ACC112 (cell line): ENCODE data around the gene WNK2.
"Not testable (repeated sequence)": the region's sequence is repeated elsewhere in the genome, so short reads cannot be mapped to it uniquely, and the experiment has no call there.

ENCODE experiments used
- H2AFZ ChIP-seq: fragments of 200-600 bp; sonication (generic); one replicate; pipeline ENCODE4 v1.6.0; 2017; ENCODE audit warnings: antibody characterized with exemption, low read length; ENCODE audit not compliant: unreplicated experiment
- H3K27ac ChIP-seq: fragments of 200-600 bp; sonication (generic); 2 replicates; pipeline ENCODE4 v1.5.1; 2014; ENCODE audit warnings: low read depth, mild to moderate bottlenecking, antibody characterized with exemption, low read length, moderate library complexity
- H3K27me3 ChIP-seq: fragments of 200-600 bp; sonication (generic); 2 replicates; pipeline ENCODE4 v1.6.1; 2014; ENCODE audit warnings: mild to moderate bottlenecking, antibody characterized with exemption, low read length, moderate library complexity, mixed read lengths; ENCODE audit not compliant: insufficient read depth
- H3K36me3 ChIP-seq: fragments of 200-600 bp; sonication (generic); 2 replicates; pipeline ENCODE4 v1.6.1; 2016; ENCODE audit warnings: mild to moderate bottlenecking, antibody characterized with exemption, low read length, moderate library complexity, mixed read lengths; ENCODE audit not compliant: insufficient read depth
- H3K4me1 ChIP-seq: fragments of 200-600 bp; sonication (generic); one replicate; pipeline ENCODE4 v1.6.1; 2016; ENCODE audit warnings: low read length, mixed read lengths; ENCODE audit not compliant: insufficient read depth, unreplicated experiment, control insufficient read depth
- H3K4me3 ChIP-seq: fragments of 200-600 bp; sonication (generic); 2 replicates; pipeline ENCODE4 v1.5.1; 2014; ENCODE audit warnings: mild to moderate bottlenecking, low read depth, low read length
- H3K79me2 ChIP-seq: fragments of 200-600 bp; sonication (generic); one replicate; pipeline ENCODE4 v1.6.0; 2016; ENCODE audit warnings: low read length; ENCODE audit not compliant: control insufficient read depth, unreplicated experiment, insufficient read depth

The WNK2 gene

GRCh38 chr9:93365427-93366118, 181.6 kb downstream of the WNK2 start:
- Histone ChIP-seq H3K79me2 (no peaks in the 10 kb centered on the region), H3K27ac (no peak overlapping the region), H3K27me3 (peaks cover 26% of the 10 kb centered on the region; the same call in 1 of the 2 replicates), H2AFZ (no peak overlapping the region), H3K4me1 (no peaks in the 10 kb centered on the region), H3K4me3 (no peak overlapping the region), H3K36me3 (no peaks in the 10 kb centered on the region)

GRCh38 chr9:93366119-93366447, 182.1 kb downstream of the WNK2 start:
- H3K79me2 ChIP-seq, result no peaks in the 10 kb centered on the region
- H3K36me3 ChIP-seq, result no peaks in the 10 kb centered on the region

GRCh38 chr9:93366486-93366885, 182.5 kb downstream of the WNK2 start:
- H3K4me3 ChIP-seq, H2AFZ ChIP-seq, H3K36me3 ChIP-seq, H3K4me1 ChIP-seq, H3K27ac ChIP-seq, H3K79me2 ChIP-seq: not testable (repeated sequence)
- H3K27me3 ChIP-seq, result peaks cover 35% of the 10 kb centered on the region

More at GRCh38 chr9:93366119-93366447, 182.1 kb downstream of the WNK2 start:
- no peak overlapping the region for H3K4me3 ChIP-seq
- H3K4me1 ChIP-seq, result no peaks in the 10 kb centered on the region
- peaks cover 31% of the 10 kb centered on the region for H3K27me3 ChIP-seq
- H2AFZ ChIP-seq, result no peak overlapping the region
- no peak overlapping the region for H3K27ac ChIP-seq

GRCh38 chr9:93368437-93368836, 184.5 kb downstream of the WNK2 start:
- Histone ChIP-seq H3K4me3 (no peak overlapping the region), H3K27me3 (peaks cover 49% of the 10 kb centered on the region), H3K36me3 (no peaks in the 10 kb centered on the region), H2AFZ (no peak overlapping the region), H3K27ac (no peak overlapping the region), H3K79me2 (no peaks in the 10 kb centered on the region), H3K4me1 (no peaks in the 10 kb centered on the region)

GRCh38 chr9:93369686-93370085, 185.7 kb downstream of the WNK2 start:
- H3K36me3 ChIP-seq, result no peaks in the 10 kb centered on the region
- peaks cover 57% of the 10 kb centered on the region for H3K27me3 ChIP-seq
- H3K27ac ChIP-seq, result no peak overlapping the region
- H2AFZ ChIP-seq, result no peak overlapping the region
- no peaks in the 10 kb centered on the region for H3K4me1 ChIP-seq
- H3K4me3 ChIP-seq, result no peak overlapping the region
- H3K79me2 ChIP-seq, result no peaks in the 10 kb centered on the region
